Uterus (tissue), 4 donors: ENCODE results near the gene IRS2. TPM values are rescaled to one million over a fixed set of nuclear protein-coding genes. Genes with fewer than 3 reads are reported as not detected.

ENCODE experiments used
- DNase-seq, 2 donors: peaks; one replicate each; pipeline ENCODE4 v3.0.0-alpha.2; 2019 to 2020
- H3K27ac ChIP-seq, 2 donors: fragments of 200-600 bp; sonication (generic); 1 replicate in 1 of 2; 2 replicates in 1 of 2; pipeline ENCODE4 v1.5.1; 2016 to 2018
- H3K27me3 ChIP-seq, 2 donors: fragments of 200-600 bp; sonication (generic); one replicate each; pipeline ENCODE4 v1.5.1; 2018 to 2019; ENCODE audit warnings: control low read depth in 1 of 2
- H3K36me3 ChIP-seq, 2 donors: fragments of 200-600 bp; sonication (generic); one replicate each; pipeline ENCODE4 v1.5.1; 2019; ENCODE audit warnings: control low read depth in 1 of 2
- H3K4me1 ChIP-seq, 2 donors: fragments of 200-600 bp; sonication (generic); one replicate each; pipeline ENCODE4 v1.5.1; 2018 to 2019; ENCODE audit warnings: control low read depth in 1 of 2
- H3K4me3 ChIP-seq, 2 donors: fragments of 200-600 bp; sonication (generic); 1 replicate in 1 of 2; 2 replicates in 1 of 2; pipeline ENCODE4 v1.5.1; 2018 to 2019; ENCODE audit warnings: mild to moderate bottlenecking in 1 of 2
- H3K9me3 ChIP-seq, 2 donors: fragments of 200-600 bp; sonication (generic); one replicate each; pipeline ENCODE4 v1.5.1; 2019; ENCODE audit warnings: control low read depth in 1 of 2
- POLR2A ChIP-seq, 2 donors: fragments of 450-650 bp; IDR thresholded peaks; one replicate each; pipeline ENCODE4 v1.6.1; 2016; ENCODE audit warnings: antibody characterized with exemption in 2 of 2, mild to moderate bottlenecking in 1 of 2, moderate library complexity in 1 of 2
- intact Hi-C: fragments of 100-400 bp; cut with DNase I; formaldehyde crosslinking; loops from one replicate; pipeline ENCODE4 v1.15.1; 2023; ENCODE audit warnings: low total_unique reads
- total RNA-seq, 4 donors: library from RNA; depleted of rRNA in 3 of 4; stranded (reverse); fragments of >200 nt in 3 of 4; gene quantifications; one replicate each; pipeline versions ENCODE4 v1.1.0 to v1.2.4, GENCODE V29; 2014 to 2023
- TF ChIP-seq, protein P1 (sequence below), 4 experiments: fragments of 200-600 bp in 2 of 4; fragments of 450-650 bp in 2 of 4; sonication (generic) in 2 of 4; IDR thresholded peaks; one replicate each; pipeline ENCODE4 v1.5.1; 2016 to 2019; ENCODE audit warnings: antibody characterized with exemption in 4 of 4, mild to moderate bottlenecking in 2 of 4, moderate library complexity in 1 of 4
- donor health status: DM: yes; HTN: yes; CAD: no.

IRS2 gene
- total RNA-seq, 4 donors from 2014 or later = 6.5 to 20.3 (median 11.7) TPM

DNA sequence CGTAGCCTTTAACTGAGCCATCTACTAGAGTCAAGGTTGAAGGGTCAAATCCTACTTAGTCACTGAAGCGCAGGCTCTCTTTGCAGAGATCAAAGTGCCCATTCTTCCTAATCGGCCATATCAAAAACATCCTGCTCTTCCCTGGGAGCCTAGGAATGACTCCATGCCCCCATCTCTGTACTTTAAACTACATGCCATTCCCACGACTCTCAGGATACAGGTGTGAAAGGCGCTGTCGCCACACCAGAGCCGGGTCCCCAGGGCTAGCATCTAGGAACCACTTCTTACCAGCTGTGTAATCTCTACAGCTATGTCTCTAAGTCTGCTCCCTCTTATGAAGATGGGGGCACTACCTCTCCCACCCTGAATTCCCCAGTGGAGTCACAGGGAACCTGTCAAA, 22.3 kb downstream of the IRS2 start:
- no peaks in the 10 kb centered on the region for H3K36me3 ChIP-seq
- no peak overlapping the region for H3K27ac ChIP-seq
- TF ChIP-seq, protein P1, sequence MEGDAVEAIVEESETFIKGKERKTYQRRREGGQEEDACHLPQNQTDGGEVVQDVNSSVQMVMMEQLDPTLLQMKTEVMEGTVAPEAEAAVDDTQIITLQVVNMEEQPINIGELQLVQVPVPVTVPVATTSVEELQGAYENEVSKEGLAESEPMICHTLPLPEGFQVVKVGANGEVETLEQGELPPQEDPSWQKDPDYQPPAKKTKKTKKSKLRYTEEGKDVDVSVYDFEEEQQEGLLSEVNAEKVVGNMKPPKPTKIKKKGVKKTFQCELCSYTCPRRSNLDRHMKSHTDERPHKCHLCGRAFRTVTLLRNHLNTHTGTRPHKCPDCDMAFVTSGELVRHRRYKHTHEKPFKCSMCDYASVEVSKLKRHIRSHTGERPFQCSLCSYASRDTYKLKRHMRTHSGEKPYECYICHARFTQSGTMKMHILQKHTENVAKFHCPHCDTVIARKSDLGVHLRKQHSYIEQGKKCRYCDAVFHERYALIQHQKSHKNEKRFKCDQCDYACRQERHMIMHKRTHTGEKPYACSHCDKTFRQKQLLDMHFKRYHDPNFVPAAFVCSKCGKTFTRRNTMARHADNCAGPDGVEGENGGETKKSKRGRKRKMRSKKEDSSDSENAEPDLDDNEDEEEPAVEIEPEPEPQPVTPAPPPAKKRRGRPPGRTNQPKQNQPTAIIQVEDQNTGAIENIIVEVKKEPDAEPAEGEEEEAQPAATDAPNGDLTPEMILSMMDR (IDR thresholded peaks at IDR 0.05) = no peak
- TF ChIP-seq POLR2A (IDR thresholded peaks at IDR 0.05) = no peak
- intact Hi-C loops = no loop called here
- H3K4me3 ChIP-seq = no peak overlapping the region
- no peak for DNase-seq
- no peaks in the 10 kb centered on the region for H3K4me1 ChIP-seq
- H3K27me3 ChIP-seq = no peaks in the 10 kb centered on the region
- H3K9me3 ChIP-seq = no peaks in the 10 kb centered on the region

DNA sequence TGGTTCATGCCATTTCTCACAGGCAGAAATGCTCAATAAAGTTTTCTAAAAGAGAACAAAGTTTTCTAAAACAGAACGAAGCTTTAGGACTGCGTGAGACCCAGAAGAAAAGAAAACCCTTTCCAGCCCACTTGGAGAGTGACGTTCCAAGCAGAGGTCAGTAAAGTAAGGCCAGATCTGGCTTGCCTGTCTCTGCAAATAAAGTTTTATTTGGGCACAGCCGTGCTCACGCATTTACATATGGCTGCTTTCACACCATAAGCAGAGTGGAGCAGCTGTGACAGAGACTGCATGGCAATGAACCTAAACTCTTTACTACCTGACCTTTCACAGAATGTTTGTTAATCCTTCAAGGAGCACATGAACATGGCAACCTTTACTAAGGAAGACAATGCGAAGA, 23.6 kb downstream of the IRS2 start:
- Histone ChIP-seq H3K9me3 (no peaks in the 10 kb centered on the region), H3K4me3 (no peak overlapping the region), H3K27ac (no peak overlapping the region), H3K27me3 (no peaks in the 10 kb centered on the region), H3K36me3 (no peaks in the 10 kb centered on the region), H3K4me1 (no peaks in the 10 kb centered on the region)
- DNase-seq = no peak
- intact Hi-C loops = no loop called here
- TF ChIP-seq, protein P1 (IDR thresholded peaks at IDR 0.05) = no peak
- TF ChIP-seq POLR2A (IDR thresholded peaks at IDR 0.05) = no peak

DNA sequence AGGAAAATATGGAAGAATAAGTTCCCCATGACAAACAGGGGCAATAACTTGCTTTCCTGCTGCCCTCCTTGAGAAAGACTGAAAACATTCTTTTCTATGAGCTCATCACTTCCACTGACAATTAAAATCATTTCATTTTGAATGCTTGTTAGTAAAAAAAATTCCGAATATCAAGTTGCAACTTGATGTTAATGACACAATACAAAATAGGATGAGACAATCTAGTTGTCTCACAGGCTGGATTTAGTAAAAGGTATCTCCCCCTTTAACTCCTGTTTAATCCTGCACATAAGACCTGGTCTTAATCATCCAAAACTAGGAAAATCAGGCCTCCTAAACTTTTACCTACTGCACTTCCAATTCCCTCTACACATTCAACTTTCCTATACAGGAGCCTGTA, 24.7 kb downstream of the IRS2 start:
- no peak overlapping the region for H3K27ac ChIP-seq
- H3K4me1 ChIP-seq = no peaks in the 10 kb centered on the region
- intact Hi-C loops = no loop called here
- no peaks in the 10 kb centered on the region for H3K9me3 ChIP-seq
- no peak for TF ChIP-seq POLR2A (IDR thresholded peaks at IDR 0.05)
- TF ChIP-seq, protein P1 (IDR thresholded peaks at IDR 0.05) = no peak
- H3K27me3 ChIP-seq = no peaks in the 10 kb centered on the region
- DNase-seq = no peak
- H3K4me3 ChIP-seq = no peak overlapping the region
- no peaks in the 10 kb centered on the region for H3K36me3 ChIP-seq

DNA sequence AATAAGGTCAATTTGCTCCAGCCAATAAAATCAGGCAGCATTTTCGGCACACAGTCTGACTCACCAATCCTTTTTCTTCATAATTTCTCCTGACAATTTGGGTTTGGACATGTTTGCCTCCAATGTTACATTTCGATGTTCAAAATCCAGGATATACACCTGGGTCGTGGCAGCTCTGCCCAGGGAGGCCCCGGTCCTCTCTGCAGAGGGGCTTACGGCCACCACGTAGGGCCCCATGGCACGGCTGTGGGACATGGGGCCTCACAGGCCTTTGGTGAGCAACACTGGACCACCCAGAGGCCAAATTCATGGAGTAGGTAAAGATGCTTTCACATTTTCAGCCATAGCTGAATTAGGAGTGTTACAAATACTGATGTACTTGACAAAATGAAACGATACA, 25.4 kb downstream of the IRS2 start:
- Histone ChIP-seq H3K4me3 (no peak overlapping the region), H3K9me3 (no peaks in the 10 kb centered on the region), H3K27me3 (no peaks in the 10 kb centered on the region), H3K4me1 (no peaks in the 10 kb centered on the region), H3K36me3 (no peaks in the 10 kb centered on the region), H3K27ac (no peak overlapping the region)
- TF ChIP-seq, protein P1 (IDR thresholded peaks at IDR 0.05) = no peak
- no peak for TF ChIP-seq POLR2A (IDR thresholded peaks at IDR 0.05)
- intact Hi-C loops = no loop called here
- DNase-seq = no peak

DNA sequence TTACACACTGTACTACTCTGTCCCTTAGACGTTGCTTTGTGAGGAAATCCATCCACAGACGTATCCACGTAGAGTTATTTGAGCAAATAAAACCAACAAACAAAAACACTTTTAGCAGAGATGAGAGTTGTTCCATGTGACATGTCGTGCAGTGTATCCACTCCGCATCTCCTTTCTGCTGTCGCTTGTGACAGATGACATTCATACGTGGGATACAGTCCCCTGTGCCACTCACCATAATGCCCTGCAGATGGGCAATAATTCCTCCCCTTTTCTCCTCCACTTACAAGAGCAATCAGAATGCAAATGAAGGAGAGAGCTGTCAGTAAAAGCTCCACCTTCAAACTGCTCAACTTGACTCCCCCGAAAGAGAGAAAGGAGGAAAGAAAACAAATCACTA, 26.0 kb downstream of the IRS2 start:
- DNase-seq = no peak
- H3K36me3 ChIP-seq = no peaks in the 10 kb centered on the region
- H3K4me1 ChIP-seq = no peaks in the 10 kb centered on the region
- intact Hi-C loops = no loop called here
- H3K9me3 ChIP-seq = no peaks in the 10 kb centered on the region
- no peaks in the 10 kb centered on the region for H3K27me3 ChIP-seq
- H3K4me3 ChIP-seq = no peak overlapping the region
- no peak for TF ChIP-seq POLR2A (IDR thresholded peaks at IDR 0.05)
- TF ChIP-seq, protein P1 (IDR thresholded peaks at IDR 0.05) = no peak
- no peak overlapping the region for H3K27ac ChIP-seq
